Lower leg skin (tissue), 4 donors: ENCODE measurements around the gene VN1R5. TPM values are rescaled to one million over a fixed set of nuclear protein-coding genes. Genes with fewer than 3 reads are reported as not detected.
"Not testable (repeated sequence)": the region's sequence is repeated elsewhere in the genome, so short reads cannot be mapped to it uniquely, and the experiment has no call there.

Source experiments
- DNase-seq, 2 donors: peaks; one replicate each; pipeline ENCODE4 v3.0.0-alpha.2; 2019; ENCODE audit warnings: low spot score in 2 of 2
- H3K4me3 ChIP-seq: fragments of 200-600 bp; sonication (generic); 2 replicates; pipeline ENCODE4 v1.5.1; 2017; ENCODE audit warnings: mild to moderate bottlenecking, low read depth; ENCODE audit not compliant: poor library complexity, severe bottlenecking
- CTCF ChIP-seq, 3 donors: fragments of 450-650 bp; IDR thresholded peaks; one replicate each; pipeline ENCODE4 v1.5.1; 2016; ENCODE audit warnings: antibody characterized with exemption in 3 of 3, mild to moderate bottlenecking in 3 of 3, moderate library complexity in 2 of 3
- POLR2A ChIP-seq, 2 donors: fragments of 450-650 bp; IDR thresholded peaks; one replicate each; pipeline ENCODE4 v1.6.1; 2016 to 2017; ENCODE audit warnings: antibody characterized with exemption in 2 of 2, mild to moderate bottlenecking in 1 of 2, moderate library complexity in 1 of 2
- WGBS, 2 donors: methylation state at CpG; one replicate each; pipeline ENCODE4 v1.1.5; 2018; 5-methylcytosine and 5-hydroxymethylcytosine counted together
- intact Hi-C: fragments of 100-400 bp; cut with DNase I; formaldehyde crosslinking; loops from one replicate; pipeline ENCODE4 v1.15.0; 2023; ENCODE audit warnings: low total_unique reads
- total RNA-seq, 4 donors: library from RNA; depleted of rRNA; stranded (reverse); fragments of >200 nt; gene quantifications; one replicate each; pipeline ENCODE4 v1.1.0, GENCODE V29; 2016

Gene VN1R5
- total RNA-seq, 4 donors from 2014 or later = not detected

DNA sequence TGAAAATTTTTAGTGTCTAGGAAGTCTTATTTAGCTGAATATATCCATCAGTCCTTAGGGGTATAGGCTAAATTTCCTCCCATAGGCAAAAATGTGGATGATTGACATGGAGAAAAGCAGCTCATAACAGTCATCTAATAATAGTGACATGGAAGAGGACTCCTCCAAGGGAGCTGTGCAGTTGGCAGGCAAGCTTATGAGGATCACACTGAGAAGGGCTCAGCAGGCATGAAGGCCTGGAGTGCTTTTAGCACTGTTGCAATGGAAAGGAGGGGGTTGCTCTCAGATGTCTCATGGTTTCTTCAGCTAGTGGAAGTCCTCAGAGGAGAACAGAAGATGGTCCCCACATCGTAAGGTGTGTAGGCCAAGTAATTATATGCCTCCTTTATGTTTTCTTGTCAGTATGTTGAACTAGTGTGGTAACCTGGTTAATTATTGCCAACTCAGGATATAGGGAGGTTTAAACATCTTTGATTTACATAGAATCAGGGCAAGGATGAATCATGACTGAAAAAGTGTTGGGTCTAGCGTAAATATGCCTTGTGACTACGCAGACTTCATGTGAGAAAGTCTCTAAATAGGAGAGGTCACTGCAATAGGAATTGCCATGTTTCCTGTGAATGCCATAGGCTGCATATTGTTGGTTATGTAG is 18.9 kb downstream of the VN1R5 start:
- intact Hi-C loops = no loop called here
- H3K4me3 ChIP-seq = no peak overlapping the region
- WGBS, 2 donors = 90 to 93% methylated on average over 3 of the region's 3 CpGs
- TF ChIP-seq POLR2A (IDR thresholded peaks at IDR 0.05) = no peak
- no peak for DNase-seq

- 95 to 100% methylated on average over 2 of the region's 2 CpGs for WGBS, 2 donors
- intact Hi-C loops = no loop called here
- no peak for TF ChIP-seq POLR2A (IDR thresholded peaks at IDR 0.05)
- TF ChIP-seq CTCF (IDR thresholded peaks at IDR 0.05) = no peak
- peak in 1 of 2 donors; percentile 15 for DNase-seq
- no peak overlapping the region for H3K4me3 ChIP-seq
Measured at GRCh38 chr1:247277191-247277590, 21.3 kb downstream of the VN1R5 start.

DNA sequence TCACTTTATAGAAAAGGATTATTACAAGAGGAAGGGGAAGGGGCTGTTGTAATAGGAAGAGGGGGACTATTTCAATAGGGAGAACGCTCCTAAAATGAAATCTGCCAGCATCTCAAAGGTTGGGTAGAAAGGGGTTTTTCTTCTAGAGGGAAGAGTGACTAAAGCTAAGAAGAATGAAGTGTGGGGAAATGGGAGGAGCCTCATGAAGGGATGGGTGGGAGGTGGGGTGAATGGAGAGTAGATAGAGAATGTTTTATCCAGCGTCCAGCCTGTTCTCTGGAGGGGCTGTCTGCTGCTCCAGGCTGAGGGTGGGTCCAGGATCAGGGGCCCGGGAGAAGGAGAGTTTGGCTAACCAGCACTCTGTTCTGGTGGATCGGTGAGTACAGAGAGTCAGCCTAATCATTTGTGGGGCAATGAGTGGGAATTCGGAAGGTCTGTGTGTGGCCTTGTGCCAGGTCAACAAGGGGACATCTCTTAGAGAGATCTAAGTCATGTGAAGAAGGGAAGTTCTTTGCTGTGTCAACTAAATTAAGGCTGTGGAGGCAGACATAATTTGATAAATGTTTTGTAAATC is 25.2 kb downstream of the VN1R5 start:
- peak in 1 of 2 donors; percentile 28 for DNase-seq
- no peak for TF ChIP-seq POLR2A (IDR thresholded peaks at IDR 0.05)
- no peak for TF ChIP-seq CTCF (IDR thresholded peaks at IDR 0.05)
- no peak overlapping the region for H3K4me3 ChIP-seq
- intact Hi-C loops = no loop called here
- WGBS, 2 donors = 56 to 60% methylated on average over 5 of the region's 5 CpGs

- 95 to 98% methylated on average over 23 of the region's 23 CpGs for WGBS, 2 donors
- intact Hi-C loops = no loop called here
- TF ChIP-seq POLR2A (IDR thresholded peaks at IDR 0.05) = no peak
- no peak for TF ChIP-seq CTCF (IDR thresholded peaks at IDR 0.05)
- no peak overlapping the region for H3K4me3 ChIP-seq
- peak in 1 of 2 donors; percentile 66 for DNase-seq
Measured at GRCh38 chr1:247286134-247286670, 30.3 kb downstream of the VN1R5 start.

DNA sequence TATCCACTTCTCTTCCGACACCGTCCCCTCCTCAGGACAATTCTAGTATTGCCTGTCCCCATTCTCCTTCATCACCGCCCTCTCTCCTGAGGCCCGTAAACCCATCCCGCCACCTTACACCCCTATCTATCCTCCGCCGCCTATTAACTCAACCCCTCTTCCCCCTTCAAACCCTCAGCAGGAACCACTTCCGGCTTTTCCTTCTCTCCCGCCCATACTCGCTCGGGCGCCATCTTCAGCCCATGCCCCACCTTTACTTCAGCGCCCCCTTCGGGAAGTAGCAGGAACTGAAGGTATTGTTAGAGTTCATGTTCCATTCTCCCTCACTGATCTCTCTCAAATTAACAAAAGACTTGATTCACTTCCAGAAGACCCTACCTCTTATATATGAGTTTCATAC is 31.6 kb downstream of the VN1R5 start:
- 92 to 95% methylated on average over 14 of the region's 14 CpGs for WGBS, 2 donors
- intact Hi-C loops = no loop called here
- DNase-seq = peak in 1 of 2 donors; percentile 25
- H3K4me3 ChIP-seq = no peak overlapping the region
- TF ChIP-seq CTCF (IDR thresholded peaks at IDR 0.05) = no peak

DNA sequence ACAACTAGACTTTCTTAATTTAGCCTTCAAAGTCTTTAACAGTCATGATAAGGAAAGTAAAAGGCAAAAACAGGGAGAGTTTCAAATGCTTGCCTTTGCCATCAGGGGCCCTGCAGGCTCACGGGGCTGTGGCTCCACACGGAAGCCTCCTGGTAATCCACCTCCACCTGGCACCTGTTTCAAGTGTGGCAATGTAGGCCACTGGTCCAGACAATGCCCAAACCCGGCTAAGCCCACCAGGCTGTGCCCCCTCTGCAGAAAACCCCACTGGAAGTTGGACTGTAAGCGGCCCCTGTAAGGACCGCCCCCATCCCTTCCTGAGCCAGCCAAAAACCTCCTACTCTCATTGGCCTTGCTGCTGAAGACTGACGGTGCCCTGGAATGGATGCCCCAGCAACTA is 32.5 kb downstream of the VN1R5 start:
- intact Hi-C loops = no loop called here
- DNase-seq = peak in 1 of 2 donors; percentile 60
- WGBS, 2 donors = 90 to 94% methylated on average over 6 of the region's 6 CpGs

DNA sequence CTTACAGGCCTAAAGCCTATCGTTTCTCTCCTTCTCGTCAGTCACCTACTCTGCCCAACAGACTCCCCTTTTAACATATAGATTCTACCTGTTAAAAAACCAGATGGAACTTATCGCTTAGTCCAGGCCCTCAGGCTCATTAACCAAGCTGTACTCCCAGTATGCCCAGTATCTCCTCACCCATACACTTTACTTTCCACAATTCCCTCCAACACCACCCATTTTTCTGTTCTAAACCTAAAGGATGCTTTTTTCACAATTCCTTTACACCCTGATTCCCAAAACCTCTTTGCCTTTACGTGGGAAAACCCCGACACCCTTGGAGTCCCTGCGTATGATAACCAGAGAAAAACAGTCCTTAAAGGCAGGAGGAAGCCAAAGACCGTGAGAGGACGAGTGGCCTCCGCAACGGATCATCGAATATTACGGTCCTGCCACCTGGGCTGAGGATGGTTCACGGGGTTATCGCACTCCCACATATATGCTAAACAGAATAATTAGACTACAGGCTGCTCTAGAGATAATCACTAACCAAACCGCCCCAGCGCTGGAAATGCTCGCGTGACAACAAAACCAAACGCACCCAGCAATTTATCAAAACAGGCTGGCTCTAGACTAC is 33.5 kb downstream of the VN1R5 start:
- DNase-seq = peak in 1 of 2 donors; percentile 28
- intact Hi-C loops, H3K4me3 ChIP-seq: not testable (repeated sequence)
- 89 to 91% methylated on average over 19 of the region's 19 CpGs for WGBS, 2 donors

More for the DNA sequence above, 32.5 kb downstream of the VN1R5 start:
- H3K4me3 ChIP-seq = no peak overlapping the region
- TF ChIP-seq CTCF (IDR thresholded peaks at IDR 0.05) = no peak
- no peak for TF ChIP-seq POLR2A (IDR thresholded peaks at IDR 0.05)
